Karpas-422 (cell line): ENCODE measurements around the gene SCN5A. TPM values are rescaled to one million over a fixed set of nuclear protein-coding genes. Genes with fewer than 3 reads are reported as not detected.
"Not testable (repeated sequence)": the region's sequence is repeated elsewhere in the genome, so short reads cannot be mapped to it uniquely, and the experiment has no call there.

Experiments
- DNase-seq: peaks from one replicate; pipeline ENCODE4 v3.0.0-alpha.2; 2015
- H2AFZ ChIP-seq: fragments of 200-600 bp; sonication (generic); 2 replicates; pipeline ENCODE4 v1.6.1; 2014; ENCODE audit warnings: antibody characterized with exemption, low read length, mixed read lengths
- H3K27ac ChIP-seq: fragments of 200-600 bp; sonication (generic); 2 replicates; pipeline ENCODE4 v1.5.1; 2014; ENCODE audit warnings: mild to moderate bottlenecking, low read length, moderate library complexity
- H3K27me3 ChIP-seq: fragments of 200-600 bp; sonication (generic); 2 replicates; pipeline ENCODE4 v1.6.1; 2014; ENCODE audit warnings: low read length, mixed read lengths
- H3K36me3 ChIP-seq: fragments of 200-600 bp; sonication (generic); 2 replicates; pipeline ENCODE4 v1.6.1; 2014; ENCODE audit warnings: low read length, mixed read lengths; ENCODE audit not compliant: insufficient read depth
- H3K4me1 ChIP-seq: fragments of 200-600 bp; sonication (generic); 2 replicates; pipeline ENCODE4 v1.6.1; 2014; ENCODE audit warnings: mild to moderate bottlenecking, low read length, mixed read lengths
- H3K4me2 ChIP-seq: fragments of 200-600 bp; sonication (generic); 2 replicates; pipeline ENCODE4 v1.6.1; 2014; ENCODE audit warnings: low read length, low read depth, mild to moderate bottlenecking; ENCODE audit not compliant: poor library complexity, severe bottlenecking
- H3K4me3 ChIP-seq: fragments of 200-600 bp; sonication (generic); 2 replicates; pipeline ENCODE4 v1.5.1; 2014; ENCODE audit warnings: mild to moderate bottlenecking, antibody characterized with exemption, low read length, mixed read lengths
- H3K79me2 ChIP-seq: fragments of 200-600 bp; sonication (generic); 2 replicates; pipeline ENCODE4 v1.6.1; 2014; ENCODE audit warnings: mild to moderate bottlenecking, low read length, mixed read lengths
- H3K9ac ChIP-seq: fragments of 200-600 bp; sonication (generic); 2 replicates; pipeline ENCODE4 v1.6.0; 2014; ENCODE audit warnings: low read length
- H3K9me2 ChIP-seq: fragments of 200-600 bp; sonication (generic), shearing (Covaris generic); replicated peaks from 2 replicates; pipeline ENCODE4 v1.6.0; 2014; ENCODE audit warnings: mild to moderate bottlenecking, low read length, moderate library complexity; ENCODE audit not compliant: insufficient read depth
- H3K9me3 ChIP-seq: fragments of 300-700, 200-600 bp; sonication (generic); 2 replicates; pipeline ENCODE4 v1.6.1; 2014; ENCODE audit warnings: low read length, mixed read lengths
- H4K20me1 ChIP-seq: fragments of 200-600 bp; sonication (generic); 2 replicates; pipeline ENCODE4 v1.6.1; 2014; ENCODE audit warnings: mild to moderate bottlenecking, antibody characterized with exemption, low read length, low read depth; ENCODE audit not compliant: insufficient read depth
- total RNA-seq: library from RNA; depleted of rRNA; stranded (reverse); fragments of >200 nt; shearing (Covaris generic); gene quantifications from 2 replicates; pipeline ENCODE4 v1.2.3, GENCODE V29; 2014; ENCODE audit warnings: low replicate concordance

Gene SCN5A
- total RNA-seq, 1 experiment from 2014 or later = not detected

DNA sequence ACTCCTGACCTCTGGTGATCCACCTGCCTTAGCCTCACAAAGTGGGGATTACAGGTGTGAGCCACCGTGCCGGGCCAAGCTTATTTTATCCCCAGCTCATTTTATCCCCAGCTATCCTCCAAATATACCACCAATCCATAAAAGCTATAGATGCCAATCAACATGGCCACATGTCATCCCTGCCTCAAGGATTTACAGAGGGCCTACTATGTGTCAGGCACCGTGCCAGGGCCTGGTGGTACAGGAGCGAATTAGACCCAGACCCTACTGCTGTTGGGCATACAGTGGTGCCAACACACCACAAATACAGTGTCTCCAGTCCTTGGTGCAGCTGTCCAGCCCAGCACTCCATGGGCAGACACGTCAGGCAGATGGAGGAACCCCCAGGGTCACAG, 73.4 kb downstream of the SCN5A start:
- no peaks in the 10 kb centered on the region for H3K9me3 ChIP-seq
- H3K79me2 ChIP-seq = no peaks in the 10 kb centered on the region
- H2AFZ ChIP-seq = no peak overlapping the region
- no peak for DNase-seq
- H3K9me2 ChIP-seq = no peaks in the 10 kb centered on the region
- H3K4me1 ChIP-seq = peaks cover 4% of the 10 kb centered on the region
- no peak overlapping the region for H3K9ac ChIP-seq
- no peak overlapping the region for H3K27ac ChIP-seq
- no peaks in the 10 kb centered on the region for H3K27me3 ChIP-seq
- no peaks in the 10 kb centered on the region for H4K20me1 ChIP-seq
- H3K36me3 ChIP-seq = no peaks in the 10 kb centered on the region
- no peak overlapping the region for H3K4me3 ChIP-seq
- H3K4me2 ChIP-seq = no peak overlapping the region

DNA sequence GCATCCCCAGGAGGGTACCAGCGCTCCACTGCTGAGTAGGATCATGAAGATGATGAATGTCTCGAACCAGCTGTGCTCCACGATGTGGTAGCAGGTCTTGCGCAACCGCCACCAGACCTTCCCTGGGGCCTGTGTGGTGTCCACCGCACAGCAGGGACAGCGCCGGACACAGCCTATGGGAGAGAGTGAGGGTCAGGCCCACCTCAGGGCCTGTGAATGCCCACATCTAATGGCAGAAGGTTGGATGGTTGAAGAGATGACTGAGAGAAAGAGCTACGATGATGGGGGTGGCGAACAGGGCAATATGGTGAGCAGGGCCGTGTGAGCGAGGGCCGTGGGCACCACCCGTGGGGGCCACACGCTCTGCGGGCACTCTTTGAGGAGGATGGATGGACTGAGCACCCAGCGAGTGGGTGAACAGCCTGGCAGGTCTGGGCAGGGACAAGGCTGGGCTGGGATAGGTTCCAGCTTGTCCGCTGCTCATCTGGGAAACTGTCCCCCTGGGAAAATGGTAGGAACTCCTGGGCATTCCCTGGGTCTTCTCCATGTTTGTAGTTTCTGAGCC, 74.1 kb downstream of the SCN5A start:
- no peaks in the 10 kb centered on the region for H3K9me3 ChIP-seq
- H3K4me2 ChIP-seq = no peak overlapping the region
- H3K9ac ChIP-seq = no peak overlapping the region
- H3K9me2 ChIP-seq = no peaks in the 10 kb centered on the region
- no peaks in the 10 kb centered on the region for H3K27me3 ChIP-seq
- H3K4me1 ChIP-seq = peaks cover 4% of the 10 kb centered on the region
- H4K20me1 ChIP-seq = no peaks in the 10 kb centered on the region
- no peak overlapping the region for H2AFZ ChIP-seq
- H3K79me2 ChIP-seq = no peaks in the 10 kb centered on the region
- no peak overlapping the region for H3K4me3 ChIP-seq
- no peaks in the 10 kb centered on the region for H3K36me3 ChIP-seq
- DNase-seq = no peak
- no peak overlapping the region for H3K27ac ChIP-seq

DNA sequence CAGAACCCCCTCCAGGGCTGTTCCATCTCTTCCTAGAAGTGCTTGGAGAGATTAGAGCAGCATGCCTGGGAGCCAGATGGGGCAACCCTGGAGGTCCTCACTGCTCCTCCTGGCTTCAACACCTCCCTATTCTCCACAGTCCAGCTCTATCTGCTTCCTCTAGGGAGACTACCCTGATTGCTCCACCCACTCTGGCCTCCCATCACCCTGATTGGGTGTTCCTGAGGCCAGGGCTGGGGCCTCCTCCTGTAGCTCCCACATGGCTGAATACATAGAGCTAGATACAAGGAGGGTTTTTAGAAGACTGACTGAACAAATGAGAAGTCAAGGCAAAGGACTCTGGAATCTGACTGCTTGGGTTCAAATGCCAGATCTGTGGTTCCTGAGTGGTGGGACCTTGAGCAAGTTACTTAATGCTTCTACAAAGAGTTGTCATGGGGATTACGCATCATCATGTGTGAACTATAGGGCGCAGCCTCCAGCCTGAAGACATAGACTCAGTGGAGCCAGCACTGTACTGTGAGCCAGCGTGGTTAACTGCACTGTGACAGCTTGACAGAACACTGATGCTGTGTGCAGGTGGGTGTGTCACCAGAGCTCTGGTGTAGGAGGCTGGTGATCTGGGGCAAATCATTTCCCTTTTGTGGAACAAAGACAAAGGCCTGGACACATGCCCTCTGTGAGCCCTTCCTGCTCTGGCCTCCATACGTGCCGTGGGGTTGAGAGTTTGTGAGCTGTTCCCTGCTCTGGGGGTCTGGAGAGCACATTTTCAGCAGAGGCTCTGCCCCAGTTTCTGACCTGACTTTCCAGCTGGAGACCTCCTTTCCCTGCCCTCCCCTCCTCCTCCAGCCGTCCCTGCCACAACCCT, 74.8 kb downstream of the SCN5A start:
- no peaks in the 10 kb centered on the region for H3K4me1 ChIP-seq
- no peaks in the 10 kb centered on the region for H3K9me3 ChIP-seq
- no peak overlapping the region for H2AFZ ChIP-seq
- no peaks in the 10 kb centered on the region for H3K79me2 ChIP-seq
- no peaks in the 10 kb centered on the region for H3K36me3 ChIP-seq
- no peaks in the 10 kb centered on the region for H3K9me2 ChIP-seq
- H3K4me2 ChIP-seq = no peak overlapping the region
- H3K9ac ChIP-seq = no peak overlapping the region
- no peaks in the 10 kb centered on the region for H3K27me3 ChIP-seq
- H4K20me1 ChIP-seq = no peaks in the 10 kb centered on the region
- DNase-seq = no peak
- no peak overlapping the region for H3K4me3 ChIP-seq
- no peak overlapping the region for H3K27ac ChIP-seq

DNA sequence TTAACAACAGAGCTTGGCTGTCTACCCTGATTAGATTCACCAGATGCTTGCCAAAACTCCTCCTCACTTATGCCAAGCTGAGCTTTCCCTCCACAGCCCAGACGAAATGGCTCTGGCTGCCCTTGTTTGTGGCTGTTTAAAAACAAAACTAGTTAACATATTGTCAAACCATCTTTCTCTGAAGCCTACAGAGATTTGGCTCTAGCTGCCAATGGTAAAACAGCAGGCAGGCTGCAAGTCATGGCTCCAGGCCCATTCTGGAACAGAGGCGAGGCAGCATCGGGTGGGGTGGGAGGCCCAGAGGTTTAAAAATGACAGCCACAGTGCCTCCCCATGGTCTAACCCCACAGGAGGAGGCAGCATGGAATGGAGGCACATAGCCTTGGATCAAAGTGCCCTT, 75.9 kb downstream of the SCN5A start:
- Histone ChIP-seq H3K27me3 (no peaks in the 10 kb centered on the region; the same call in 1 of the 2 replicates), H3K9me3 (no peaks in the 10 kb centered on the region), H3K27ac (no peak overlapping the region), H3K4me2 (no peak overlapping the region), H3K9ac (no peak overlapping the region), H3K4me3 (no peak overlapping the region), H3K36me3 (no peaks in the 10 kb centered on the region), H3K4me1 (no peaks in the 10 kb centered on the region), H2AFZ (no peak overlapping the region), H4K20me1 (no peaks in the 10 kb centered on the region), H3K79me2 (no peaks in the 10 kb centered on the region), H3K9me2 (no peaks in the 10 kb centered on the region)
- no peak for DNase-seq

DNA sequence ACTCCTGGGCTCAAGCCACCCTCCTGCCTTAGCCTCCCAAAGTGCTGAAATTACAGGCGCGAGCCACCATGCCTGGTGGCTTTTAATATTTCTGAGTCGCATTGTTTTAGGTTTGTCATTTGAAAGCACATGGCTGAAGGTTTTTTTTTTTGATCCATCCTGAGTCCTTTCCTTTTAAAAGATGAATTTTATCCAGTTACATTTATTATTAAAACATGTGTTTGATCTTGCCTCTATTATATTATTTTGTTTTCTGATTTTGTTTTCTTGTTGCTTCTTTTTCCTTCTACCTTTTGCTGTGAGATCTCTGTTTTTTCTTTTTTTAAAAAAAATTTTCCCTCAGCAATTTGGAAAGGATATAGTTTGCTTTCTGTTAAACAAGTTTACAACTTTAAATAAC, 76.4 kb downstream of the SCN5A start:
- Histone ChIP-seq H3K4me3 (no peak overlapping the region), H3K27ac (no peak overlapping the region), H3K79me2 (no peaks in the 10 kb centered on the region), H3K9me3 (no peaks in the 10 kb centered on the region), H3K4me2 (no peak overlapping the region), H3K4me1 (no peaks in the 10 kb centered on the region), H4K20me1 (no peaks in the 10 kb centered on the region), H3K36me3 (no peaks in the 10 kb centered on the region), H3K9ac (no peak overlapping the region), H2AFZ (no peak overlapping the region), H3K27me3 (no peaks in the 10 kb centered on the region; the same call in 1 of the 2 replicates), H3K9me2 (no peaks in the 10 kb centered on the region)
- no peak for DNase-seq

DNA sequence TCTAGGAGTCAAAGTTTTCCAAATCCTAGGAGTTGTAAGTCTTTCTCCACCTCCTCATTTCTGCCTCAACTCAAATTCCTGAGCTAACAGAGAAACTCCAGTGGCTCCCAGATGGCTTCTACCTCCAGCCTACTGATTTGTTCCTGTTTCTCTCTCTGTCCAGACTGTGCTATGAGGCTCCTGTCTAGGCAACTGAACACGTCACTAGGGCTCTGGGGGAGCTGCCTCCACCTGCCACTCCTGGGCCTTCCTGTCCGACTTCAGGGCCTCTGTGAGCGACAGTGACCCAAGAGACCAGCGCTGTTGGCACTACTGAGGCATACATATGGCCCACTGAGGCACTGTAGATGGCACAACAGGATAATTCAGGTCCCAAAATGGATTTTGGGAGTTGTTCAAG, 82.0 kb downstream of the SCN5A start:
- Histone ChIP-seq H3K4me3 (no peak overlapping the region), H3K79me2 (no peaks in the 10 kb centered on the region), H3K4me2 (no peak overlapping the region), H3K4me1 (no peaks in the 10 kb centered on the region), H3K27me3 (no peaks in the 10 kb centered on the region; the same call in 1 of the 2 replicates), H3K9me2 (no peaks in the 10 kb centered on the region), H2AFZ (no peak overlapping the region), H4K20me1 (no peaks in the 10 kb centered on the region), H3K36me3 (no peaks in the 10 kb centered on the region), H3K9me3 (no peaks in the 10 kb centered on the region), H3K27ac (no peak overlapping the region), H3K9ac (no peak overlapping the region)
- DNase-seq = no peak

DNA sequence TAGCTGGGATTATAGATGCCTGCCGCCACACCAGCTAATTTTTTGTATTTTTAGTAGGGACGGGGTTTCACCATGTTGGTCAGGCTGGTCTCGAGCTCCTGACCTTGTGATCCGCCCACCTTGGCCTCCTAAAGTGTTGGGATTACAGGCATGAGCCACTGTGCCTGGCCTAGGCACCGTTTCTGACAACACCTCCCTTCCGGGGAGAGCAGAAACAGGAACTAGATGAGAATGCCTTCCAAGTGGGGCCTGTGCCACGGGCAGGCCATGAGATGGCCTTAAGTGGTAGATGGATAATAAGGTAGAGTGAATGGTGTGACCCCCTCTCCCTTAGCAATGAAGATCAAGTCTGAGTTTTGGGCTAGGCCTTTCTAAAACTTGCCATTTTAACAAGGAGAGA, 82.7 kb downstream of the SCN5A start:
- not testable (repeated sequence) for H4K20me1 ChIP-seq, H3K36me3 ChIP-seq, H3K4me3 ChIP-seq, H3K4me1 ChIP-seq, H3K9ac ChIP-seq, H3K27me3 ChIP-seq, H3K79me2 ChIP-seq, H3K27ac ChIP-seq, H3K9me2 ChIP-seq, H2AFZ ChIP-seq, H3K9me3 ChIP-seq, DNase-seq, H3K4me2 ChIP-seq

DNA sequence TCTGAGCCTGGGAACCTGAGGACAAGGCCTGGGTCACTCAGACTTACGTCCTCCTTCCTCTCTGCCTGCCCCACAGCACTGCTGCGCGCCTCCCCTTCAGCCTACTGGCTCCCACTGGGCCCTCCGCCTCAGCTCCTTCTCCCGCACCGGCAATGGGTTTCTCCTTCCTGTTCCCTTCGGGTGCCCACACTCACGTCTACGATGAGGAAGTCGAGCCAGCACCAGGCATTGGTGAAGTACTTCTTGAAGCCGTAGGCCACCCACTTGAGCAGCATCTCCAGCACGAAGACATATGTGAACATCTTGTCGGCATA, 83.3 kb downstream of the SCN5A start:
- H3K27ac ChIP-seq = no peak overlapping the region
- H3K4me3 ChIP-seq = no peak overlapping the region
- no peak overlapping the region for H3K9ac ChIP-seq
- no peaks in the 10 kb centered on the region for H3K36me3 ChIP-seq
- H4K20me1 ChIP-seq = no peaks in the 10 kb centered on the region
- H3K79me2 ChIP-seq = no peaks in the 10 kb centered on the region
- H3K27me3 ChIP-seq = no peaks in the 10 kb centered on the region; the same call in 1 of the 2 replicates
- H3K4me2 ChIP-seq = no peak overlapping the region
- no peak for DNase-seq
- H3K4me1 ChIP-seq = no peaks in the 10 kb centered on the region
- no peaks in the 10 kb centered on the region for H3K9me3 ChIP-seq
- no peaks in the 10 kb centered on the region for H3K9me2 ChIP-seq
- no peak overlapping the region for H2AFZ ChIP-seq
